Erythroblast (primary cell): Measurements from ENCODE around the gene FAM163B.

Experiments
- DNase-seq, 2 experiments: peaks; one replicate each; lab custom pipeline; 2025; lab: John Stamatoyannopoulos, UW
- GATA1 ChIP-seq: IDR thresholded peaks from 2 replicates; pipeline ENCODE4 v1.6.1; 2011; ENCODE audit warnings: low read depth, mild to moderate bottlenecking, control low read depth, low read length, moderate library complexity
- POLR2A ChIP-seq: IDR thresholded peaks from 2 replicates; pipeline ENCODE4 v1.6.1; 2011; ENCODE audit warnings: mild to moderate bottlenecking, low read length

The FAM163B gene

DNA sequence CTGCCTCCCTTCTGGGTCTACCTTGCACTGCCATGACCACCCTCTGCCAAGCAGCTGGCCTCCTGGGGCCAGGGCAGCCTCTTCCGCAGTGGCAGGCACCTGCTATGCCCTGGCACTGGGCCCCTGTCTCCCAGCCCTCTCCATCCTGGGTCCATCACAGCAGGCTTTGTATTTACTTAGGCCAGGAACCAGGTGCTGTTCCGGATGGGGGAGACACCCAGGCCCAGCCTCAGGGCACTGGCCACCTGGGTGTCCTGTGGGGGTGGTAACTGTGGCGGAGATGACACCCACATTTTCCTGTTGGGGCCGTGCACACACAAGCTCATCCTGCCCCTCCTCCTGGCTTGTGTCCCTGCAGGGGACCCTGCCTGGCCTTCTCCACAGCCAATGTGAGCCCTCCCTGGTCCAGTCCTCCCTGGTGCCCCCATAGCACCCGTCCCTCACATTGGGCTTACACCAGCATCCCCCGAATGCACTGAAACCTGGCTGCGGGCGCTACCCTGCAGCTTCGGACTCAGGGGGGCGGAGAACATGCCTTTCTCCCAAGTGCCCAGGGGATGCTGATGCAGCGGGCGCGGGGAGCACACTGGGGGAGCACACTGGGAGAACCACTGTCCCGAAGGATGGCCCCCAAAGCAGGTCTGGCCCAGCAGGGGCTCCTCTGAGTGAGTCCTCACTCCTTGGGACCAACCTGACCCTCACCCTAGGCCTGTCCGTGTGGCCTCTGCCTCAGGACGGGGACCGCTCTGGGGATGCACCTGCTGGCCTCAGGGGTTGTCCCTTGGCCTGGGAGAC lies 17.9 kb downstream of the FAM163B start:
- no peak for TF ChIP-seq POLR2A
- no peak for TF ChIP-seq GATA1
- no peak for DNase-seq

DNA sequence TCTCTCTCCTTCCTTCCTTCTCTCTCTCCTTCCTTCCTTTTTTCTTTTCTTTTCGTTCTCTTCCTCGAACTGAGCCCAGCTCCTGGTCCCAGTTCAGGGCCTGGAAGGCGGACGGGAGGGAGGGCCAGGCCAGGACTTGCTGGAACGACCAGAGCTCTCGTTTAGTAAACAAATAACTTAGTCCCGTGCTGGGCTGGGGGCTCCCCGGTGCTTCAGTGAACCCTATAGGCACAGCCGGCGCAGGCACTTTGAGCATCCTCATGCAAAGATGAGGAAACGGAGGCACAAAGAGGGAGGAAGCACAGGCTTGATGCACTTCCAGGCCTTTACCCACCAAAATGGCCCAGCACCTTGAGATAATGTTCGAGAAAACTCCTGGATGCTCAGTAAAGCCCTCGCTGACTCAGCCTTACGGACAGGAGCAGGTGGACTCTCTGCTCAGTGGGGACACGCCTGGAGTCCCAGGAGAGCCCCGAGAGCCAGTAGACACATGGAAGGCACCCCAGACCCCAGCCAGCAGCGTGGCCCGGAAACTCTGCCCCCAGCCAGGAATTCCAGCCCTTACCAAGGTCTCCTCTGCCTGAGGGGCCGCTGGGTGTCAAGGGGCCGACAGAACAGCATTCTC lies 18.8 kb downstream of the FAM163B start:
- TF ChIP-seq GATA1 (no peak), POLR2A (no peak)
- no peak for DNase-seq

DNA sequence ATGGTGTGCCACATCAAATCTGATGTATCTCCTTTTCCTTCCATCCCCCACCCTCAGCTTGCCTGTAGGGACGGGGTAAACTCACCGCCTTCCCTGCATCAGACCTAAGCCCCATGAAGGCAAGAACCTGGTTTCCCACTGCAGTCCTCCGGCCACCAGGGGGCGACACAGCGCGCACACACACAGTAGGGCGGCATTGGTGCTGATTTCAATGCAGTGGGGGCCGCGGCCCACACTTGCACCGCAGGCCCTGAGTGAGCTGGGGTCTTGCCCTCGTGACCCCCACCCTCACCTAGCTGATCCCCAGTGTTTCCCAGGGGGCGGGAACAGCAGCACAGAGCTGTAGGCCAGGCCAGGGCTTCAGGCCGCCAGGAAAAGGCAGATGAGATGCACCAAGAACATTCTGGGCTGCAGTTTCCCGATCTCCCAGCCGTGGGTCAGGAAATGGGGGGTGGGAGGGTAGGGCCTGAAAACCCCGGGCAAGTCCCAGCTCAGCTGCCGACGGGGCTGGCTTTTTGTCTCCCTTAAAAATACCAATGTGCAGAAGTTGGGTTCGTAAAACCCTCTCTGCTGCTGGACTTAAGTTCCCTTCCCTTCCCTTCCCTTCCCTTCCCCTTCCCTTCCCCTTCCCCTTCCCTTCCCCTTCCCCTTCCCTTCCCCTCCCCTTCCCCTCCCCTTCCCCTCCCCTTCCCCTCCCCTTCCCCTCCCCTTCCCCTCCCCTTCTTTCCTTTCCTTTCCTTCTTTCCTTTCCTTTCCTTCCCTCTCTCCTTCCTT lies 19.5 kb downstream of the FAM163B start:
- DNase-seq = peak; percentile 35 to 53
- no peak for TF ChIP-seq POLR2A
- no peak for TF ChIP-seq GATA1

DNA sequence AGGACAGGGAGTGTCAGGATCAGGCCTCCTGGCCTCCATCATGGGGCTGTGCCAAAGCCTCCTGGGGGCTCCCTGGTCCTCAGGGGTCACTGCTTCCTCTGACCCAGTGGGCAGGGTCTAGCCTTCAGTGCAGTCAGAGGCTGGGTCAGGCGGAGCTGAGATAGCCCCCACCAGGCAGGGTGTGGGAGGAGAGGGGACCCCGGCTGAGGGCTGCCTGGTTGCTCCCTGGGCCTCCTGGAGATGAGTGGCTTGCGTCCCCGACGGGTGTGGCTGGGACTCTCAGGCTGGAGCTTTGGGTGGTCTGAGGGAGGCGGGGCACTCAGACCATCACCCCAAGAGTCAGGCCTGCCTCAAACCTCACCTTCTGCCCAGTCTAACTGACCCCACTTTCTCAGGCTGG lies 21.7 kb downstream of the FAM163B start:
- no peak for DNase-seq
- TF ChIP-seq GATA1 (no peak), POLR2A (no peak)

DNA sequence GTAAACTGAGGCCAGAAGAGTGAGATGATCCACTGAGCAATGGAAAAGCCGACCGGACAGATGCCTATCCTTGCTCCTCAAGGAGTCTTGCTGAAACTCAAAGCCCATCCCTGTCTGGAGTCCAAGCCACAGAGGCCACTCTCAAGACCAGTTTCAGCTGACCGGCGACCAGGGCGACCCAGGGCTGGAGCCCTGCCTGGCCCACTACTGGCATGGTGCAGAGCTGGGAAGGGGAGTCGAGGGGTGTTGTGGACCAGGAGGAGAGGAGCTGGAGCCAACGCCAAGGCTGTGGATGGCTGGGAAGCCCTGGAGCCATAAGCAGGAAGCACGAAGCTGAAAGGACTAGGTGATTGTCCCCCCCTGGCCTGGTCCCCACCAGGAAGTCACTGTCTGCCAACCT lies 22.1 kb downstream of the FAM163B start:
- TF ChIP-seq GATA1 = no peak

DNA sequence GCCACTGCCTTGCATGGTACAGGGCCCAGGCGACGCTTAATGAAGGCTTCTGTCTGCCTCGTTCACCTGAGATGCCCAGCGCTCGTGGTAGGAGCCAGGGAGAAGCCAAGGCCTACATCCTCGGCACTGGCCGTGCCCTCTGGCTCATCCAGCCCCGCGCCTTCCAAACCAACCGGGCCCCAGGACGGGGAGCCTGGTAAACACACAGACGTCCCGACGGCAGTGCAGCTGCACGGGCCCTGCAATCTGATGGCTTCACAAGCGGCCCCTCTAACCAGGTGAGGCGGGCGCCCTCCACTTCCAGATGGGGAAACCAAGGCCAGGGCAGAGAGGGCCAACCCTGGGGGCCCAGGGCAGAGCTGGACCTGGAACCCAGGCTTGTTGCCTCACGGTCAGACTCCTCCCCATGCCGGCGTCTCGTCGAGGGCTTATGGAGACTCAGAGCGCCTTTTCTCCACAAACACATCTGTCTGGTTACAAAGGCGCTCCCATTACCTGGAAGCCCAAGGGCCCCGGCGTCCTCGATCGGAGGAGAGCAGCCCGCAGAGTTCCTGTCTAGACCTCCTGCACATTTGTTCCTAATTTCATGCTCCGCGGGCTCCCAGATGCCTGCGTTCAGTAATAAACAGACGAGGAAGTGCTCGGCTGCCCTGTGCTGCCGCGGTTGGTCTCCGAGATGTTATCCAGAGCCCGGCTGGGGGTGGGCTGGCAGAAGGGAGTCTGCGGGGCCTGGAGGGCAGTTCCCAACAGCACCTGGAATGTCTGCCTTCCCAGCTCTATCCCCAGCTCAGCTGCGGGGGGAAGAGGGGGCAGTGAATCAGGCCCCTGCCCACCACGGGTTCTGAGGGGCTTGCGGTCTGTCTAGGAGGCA lies 23.5 kb downstream of the FAM163B start:
- no peak for DNase-seq

More for the DNA sequence above, 22.1 kb downstream of the FAM163B start:
- DNase-seq = no peak

DNA sequence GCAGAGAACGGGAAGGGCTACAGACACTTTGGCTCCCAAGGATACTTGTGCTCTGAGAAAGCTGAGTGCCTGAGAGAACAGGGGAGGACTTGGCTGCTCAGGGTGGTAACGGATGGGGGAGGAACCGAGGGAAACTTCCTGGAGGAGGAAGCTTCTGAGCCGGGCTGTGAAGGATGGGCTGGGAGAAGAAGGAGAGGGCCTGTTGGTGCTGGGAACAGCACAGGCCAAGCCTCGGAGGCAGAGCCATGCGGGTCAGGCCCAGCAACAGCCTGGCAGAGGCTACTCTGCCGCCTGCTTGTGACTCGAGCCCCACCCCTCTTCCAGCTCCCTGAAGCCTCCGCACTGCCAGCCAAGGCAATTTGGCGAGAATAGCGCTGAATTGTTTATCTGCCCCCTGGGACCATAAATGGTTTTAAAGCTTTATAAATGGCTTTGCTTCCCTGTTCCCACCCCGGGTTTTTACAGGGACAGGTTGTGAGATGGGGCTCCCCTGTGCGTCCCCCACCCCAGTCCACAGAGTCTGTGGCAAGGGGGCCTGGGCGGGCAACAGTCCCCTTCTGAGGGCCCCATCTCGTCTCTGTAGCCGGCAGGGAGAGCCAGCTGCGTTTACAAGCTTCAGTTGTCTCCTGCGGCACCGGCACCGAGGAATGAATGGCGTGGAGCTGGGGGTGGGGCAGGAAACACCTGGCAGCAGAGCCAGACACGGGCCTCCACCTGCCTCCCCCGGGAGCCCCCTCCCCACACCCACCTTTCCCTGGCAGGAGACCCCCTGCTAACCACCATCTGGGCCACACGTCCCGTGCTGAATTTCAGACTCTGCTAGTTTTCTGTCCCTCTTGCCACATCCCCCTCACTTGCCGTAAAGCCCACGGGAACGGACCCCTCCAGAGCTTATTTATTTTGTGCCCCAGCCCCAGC lies 24.4 kb downstream of the FAM163B start:
- TF ChIP-seq GATA1 (no peak), POLR2A (no peak)
- DNase-seq = no peak

More for the DNA sequence above, 23.5 kb downstream of the FAM163B start:
- TF ChIP-seq POLR2A = no peak
- TF ChIP-seq GATA1 = no peak

DNA sequence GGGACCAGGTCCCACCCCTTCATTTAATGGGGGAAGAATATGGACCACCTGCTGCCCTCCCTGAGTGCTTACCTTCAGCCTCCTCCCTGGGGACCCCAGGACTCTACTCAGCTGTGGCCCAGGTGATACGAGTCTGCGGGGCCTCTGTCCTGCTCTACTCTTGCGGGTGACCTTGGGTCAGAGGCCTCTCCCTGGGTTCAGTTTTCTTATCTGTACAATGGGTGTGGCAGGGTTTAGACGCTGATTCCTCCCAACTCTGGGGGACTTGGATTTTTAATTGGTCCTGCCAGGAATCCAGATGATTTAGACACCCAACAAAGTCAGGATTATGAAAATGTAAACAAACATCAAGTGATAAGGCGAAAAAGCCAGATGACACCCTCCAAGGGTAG lies 25.0 kb downstream of the FAM163B start:
- TF ChIP-seq POLR2A (no peak), GATA1 (no peak)
- DNase-seq = no peak

DNA sequence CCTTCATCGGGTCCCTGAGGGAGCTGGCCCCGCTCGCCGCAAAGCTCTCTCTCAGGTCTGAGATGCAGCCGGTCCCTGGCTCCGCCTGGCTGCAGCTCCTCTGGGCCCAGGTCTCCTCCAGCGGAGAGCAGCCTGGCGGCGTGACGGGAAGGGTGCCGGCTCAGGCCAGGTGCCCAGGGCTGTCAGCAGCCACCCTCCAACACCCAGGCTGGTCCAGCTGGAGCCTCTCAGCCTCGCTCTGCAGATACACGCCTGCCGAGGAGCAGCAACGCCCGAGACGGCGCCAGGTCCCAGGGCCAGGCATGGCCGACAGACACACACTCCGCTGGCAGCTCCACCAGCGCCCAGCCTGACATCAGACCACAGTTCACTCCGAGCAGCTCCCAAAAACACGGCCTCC lies 25.6 kb downstream of the FAM163B start:
- TF ChIP-seq POLR2A (no peak), GATA1 (no peak)
- no peak for DNase-seq

DNA sequence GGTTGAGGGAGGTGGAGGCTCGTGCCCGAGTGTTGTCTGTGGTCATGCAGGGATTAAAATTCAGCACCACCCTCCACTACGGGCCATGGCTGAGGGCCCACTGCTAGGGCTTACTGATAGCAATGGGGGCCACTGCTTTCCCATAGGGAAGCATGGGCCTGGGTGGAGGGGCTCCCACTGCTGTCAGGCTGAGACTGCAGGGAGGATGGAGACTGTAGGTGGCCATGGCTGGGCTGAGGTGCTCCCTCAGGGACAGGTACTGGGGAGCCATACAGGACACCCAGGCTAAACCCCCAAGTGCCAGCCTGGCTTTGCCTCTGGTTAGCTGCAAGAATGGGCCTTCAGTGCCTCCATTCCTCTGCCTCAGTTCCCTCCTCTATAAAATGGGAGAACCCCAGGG lies 26.1 kb downstream of the FAM163B start:
- TF ChIP-seq GATA1 = no peak
- TF ChIP-seq POLR2A = no peak
- DNase-seq = no peak

DNA sequence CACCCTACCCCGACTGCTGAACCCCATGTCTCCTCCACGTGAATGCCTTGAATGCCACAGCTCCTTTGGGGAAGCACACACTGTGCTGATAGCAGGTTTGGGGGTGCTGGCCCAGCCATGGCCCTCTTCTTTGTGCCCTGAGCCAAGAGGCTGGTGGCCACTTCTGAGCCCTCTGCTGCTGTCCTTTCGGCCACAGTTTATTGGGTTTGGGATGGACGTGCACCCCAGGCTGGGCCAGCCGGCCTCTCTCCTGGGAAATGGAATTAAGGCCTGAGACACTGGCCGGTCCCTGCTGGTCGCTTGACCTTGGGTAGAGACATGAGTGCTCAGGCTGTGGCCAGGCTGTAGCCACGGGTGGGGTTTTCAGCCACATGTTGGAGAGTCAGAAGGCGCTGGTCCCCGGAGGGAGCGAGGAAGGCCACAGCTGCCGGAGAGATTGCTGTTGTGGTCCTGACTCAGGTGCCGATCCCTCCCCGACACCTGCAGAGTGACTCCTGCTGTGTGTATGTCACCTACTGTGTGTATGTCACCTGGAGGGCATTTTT lies 26.6 kb downstream of the FAM163B start:
- no peak for TF ChIP-seq GATA1
- TF ChIP-seq POLR2A = no peak
- DNase-seq = no peak

DNA sequence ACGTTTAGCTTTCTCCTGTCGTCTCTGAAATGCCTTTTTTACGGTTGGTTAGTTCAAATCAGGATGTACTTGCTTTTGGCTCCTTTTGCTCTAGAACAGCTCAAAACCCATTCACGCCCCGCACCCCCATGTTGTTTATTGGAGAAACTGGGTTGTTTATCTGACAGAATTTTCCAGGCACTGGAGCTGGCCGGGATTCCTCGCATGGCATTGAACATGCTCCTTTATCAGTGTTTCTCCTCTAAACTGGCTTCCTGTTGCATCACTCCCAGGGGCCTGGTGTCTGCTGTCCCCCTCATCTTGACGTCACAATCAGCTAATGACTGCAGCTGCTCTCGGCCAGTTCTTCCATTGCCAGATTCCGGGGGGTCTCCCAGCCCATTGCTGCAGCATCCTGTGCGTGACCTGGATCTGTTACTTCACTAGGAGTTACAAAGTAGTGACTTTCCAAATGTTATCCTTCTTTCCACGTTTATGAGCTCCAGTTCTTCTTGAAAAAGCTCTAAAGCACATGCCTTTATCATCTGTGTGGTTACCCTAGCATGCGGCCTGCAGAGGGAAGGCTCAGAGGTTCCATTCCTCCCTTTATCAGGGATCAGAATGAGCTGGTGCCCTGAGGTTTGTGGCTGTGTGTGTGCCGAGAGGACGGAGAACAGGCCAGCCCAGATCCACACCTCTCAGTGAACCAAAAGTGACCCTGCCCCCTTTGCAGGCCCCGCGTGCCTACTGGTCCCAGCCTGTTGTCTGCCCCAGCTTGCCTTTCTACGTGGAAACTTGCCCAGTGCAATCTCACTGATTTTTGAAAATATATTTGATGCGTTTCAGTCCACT lies 27.5 kb downstream of the FAM163B start:
- no peak for DNase-seq
- TF ChIP-seq POLR2A = no peak
- TF ChIP-seq GATA1 = no peak

DNA sequence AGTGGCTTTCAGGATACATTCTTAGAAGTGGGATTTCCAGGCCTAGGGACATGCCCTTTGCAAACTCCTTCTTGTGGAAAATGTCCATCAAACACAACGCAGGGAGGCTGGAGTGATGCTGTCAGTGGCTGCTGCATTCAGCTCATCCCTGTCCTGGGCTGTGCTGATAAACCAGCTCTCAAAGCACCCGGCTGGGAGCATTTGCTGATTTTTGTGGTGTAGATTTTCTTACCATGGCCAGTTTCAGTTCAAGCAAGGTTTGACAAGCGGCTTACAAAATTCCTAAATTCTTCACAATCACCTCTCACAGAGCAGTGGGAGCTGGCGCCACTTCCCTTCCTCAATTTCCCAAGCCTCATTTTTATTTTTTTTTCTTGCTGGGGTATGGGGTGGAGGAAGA lies 28.2 kb downstream of the FAM163B start:
- TF ChIP-seq GATA1 (no peak), POLR2A (no peak)

More for the DNA sequence above, 28.2 kb downstream of the FAM163B start:
- DNase-seq = no peak
